GM18867 (cell line): Measurements from ENCODE around the gene ZFP36L2.
A peak's percentile ranks its signal among the peaks of the same experiment; 100 is the strongest.

ENCODE experiments used
- ATAC-seq: cut with Tn5 transposase; IDR thresholded peaks from one replicate; pipeline ENCODE4 v1.9.1; 2021; ENCODE audit warnings: mild to moderate bottlenecking, moderate library complexity; ENCODE audit not compliant: unreplicated experiment

Gene ZFP36L2

GRCh38 chr2:43248621-43249020 is 22.2 kb upstream of the ZFP36L2 start:
- ATAC-seq, result no peak

- ATAC-seq, result no peak
Observed at GRCh38 chr2:43246641-43247040, 20.2 kb upstream of the ZFP36L2 start.

- ATAC-seq, result no peak
Observed at GRCh38 chr2:43241558-43241957, 15.2 kb upstream of the ZFP36L2 start.

- no peak for ATAC-seq
Observed at GRCh38 chr2:43240766-43241150, 14.4 kb upstream of the ZFP36L2 start.

- peak; percentile 46 for ATAC-seq
Observed at GRCh38 chr2:43239981-43240765, 13.8 kb upstream of the ZFP36L2 start.

GRCh38 chr2:43238813-43239212 is 12.4 kb upstream of the ZFP36L2 start:
- ATAC-seq, result no peak

- no peak for ATAC-seq
Observed at GRCh38 chr2:43238176-43238575, 11.8 kb upstream of the ZFP36L2 start.

- no peak for ATAC-seq
Observed at GRCh38 chr2:43233218-43234212, 7.1 kb upstream of the ZFP36L2 start.

GRCh38 chr2:43230951-43231827 is 4.8 kb upstream of the ZFP36L2 start:
- ATAC-seq, result no peak

- no peak for ATAC-seq
Observed at GRCh38 chr2:43230351-43230885, 4.0 kb upstream of the ZFP36L2 start.

GRCh38 chr2:43228756-43229659 is 2.6 kb upstream of the ZFP36L2 start:
- ATAC-seq, result no peak

- ATAC-seq, result no peak
Observed at GRCh38 chr2:43228321-43228751, 1.9 kb upstream of the ZFP36L2 start.

GRCh38 chr2:43227830-43228281 is 1.4 kb upstream of the ZFP36L2 start:
- ATAC-seq, result no peak

GRCh38 chr2:43226955-43227829 is 786 bp upstream of the ZFP36L2 start:
- peak; percentile 19 for ATAC-seq

GRCh38 chr2:43225788-43226557 is 433 bp downstream of the ZFP36L2 start:
- ATAC-seq, result peak; percentile 22

GRCh38 chr2:43225093-43225787 is 1.2 kb downstream of the ZFP36L2 start:
- no peak for ATAC-seq

GRCh38 chr2:43224571-43225092 is 1.8 kb downstream of the ZFP36L2 start:
- no peak for ATAC-seq
